OCI-M2 (cell line): Measurements from ENCODE around the gene RAC3.

Experiments
- DNase-seq: peaks from one replicate; lab custom pipeline; 2025; ENCODE audit not compliant: unreplicated experiment; lab: John Stamatoyannopoulos, UW

RAC3 gene

GRCh38 chr17:82011617-82012187 is 19.8 kb upstream of the RAC3 start:
- no peak for DNase-seq

- DNase-seq, result no peak
Observed at GRCh38 chr17:82012261-82012639, 19.2 kb upstream of the RAC3 start.

GRCh38 chr17:82012640-82013295 is 18.7 kb upstream of the RAC3 start:
- no peak for DNase-seq

- no peak for DNase-seq
Observed at GRCh38 chr17:82013341-82013740, 18.1 kb upstream of the RAC3 start.

- DNase-seq, result no peak
Observed at GRCh38 chr17:82013772-82014321, 17.6 kb upstream of the RAC3 start.

GRCh38 chr17:82014432-82014831 is 17.0 kb upstream of the RAC3 start:
- no peak for DNase-seq

- DNase-seq, result no peak
Observed at GRCh38 chr17:82014971-82015310, 16.5 kb upstream of the RAC3 start.

- DNase-seq, result no peak
Observed at GRCh38 chr17:82015311-82015971, 16.0 kb upstream of the RAC3 start.

GRCh38 chr17:82016061-82016874 is 15.2 kb upstream of the RAC3 start:
- DNase-seq, result no peak

GRCh38 chr17:82016875-82017459 is 14.5 kb upstream of the RAC3 start:
- no peak for DNase-seq

GRCh38 chr17:82017612-82018151 is 13.8 kb upstream of the RAC3 start:
- no peak for DNase-seq

GRCh38 chr17:82018152-82018988 is 13.1 kb upstream of the RAC3 start:
- DNase-seq, result no peak

GRCh38 chr17:82018989-82019689 is 12.3 kb upstream of the RAC3 start:
- DNase-seq, result no peak

GRCh38 chr17:82019690-82020571 is 11.5 kb upstream of the RAC3 start:
- no peak for DNase-seq

GRCh38 chr17:82020572-82021106 is 10.8 kb upstream of the RAC3 start:
- DNase-seq, result no peak

GRCh38 chr17:82021107-82021899 is 10.2 kb upstream of the RAC3 start:
- DNase-seq, result no peak

GRCh38 chr17:82021900-82022309 is 9.6 kb upstream of the RAC3 start:
- DNase-seq, result no peak
